Neuronal stem cell (in vitro differentiated cells): ENCODE results near the gene DDA1.
"Not testable (repeated sequence)": the region's sequence is repeated elsewhere in the genome, so short reads cannot be mapped to it uniquely, and the experiment has no call there.

Experiments
- DNase-seq: peaks from one replicate; pipeline ENCODE4 v3.0.0-alpha.2; 2013; ENCODE audit warnings: low spot score
- H2AFZ ChIP-seq: one replicate; pipeline ENCODE4 v1.6.1; 2013; ENCODE audit warnings: mild to moderate bottlenecking, low read length, inconsistent platforms
- H2AK5ac ChIP-seq: 2 replicates; pipeline ENCODE4 v1.6.1; 2013; ENCODE audit warnings: low read depth, mild to moderate bottlenecking, inconsistent platforms, low read length, moderate library complexity, mixed read lengths
- H2BK120ac ChIP-seq: 2 replicates; pipeline ENCODE4 v1.6.1; 2013; ENCODE audit warnings: low read depth, mild to moderate bottlenecking, inconsistent platforms, low read length, moderate library complexity, mixed read lengths
- H2BK12ac ChIP-seq: one replicate; pipeline ENCODE4 v1.6.1; 2013; ENCODE audit warnings: low read length, inconsistent platforms
- H2BK15ac ChIP-seq: 2 replicates; pipeline ENCODE4 v1.6.1; 2013; ENCODE audit warnings: mild to moderate bottlenecking, low read length, inconsistent platforms, mixed read lengths
- H2BK5ac ChIP-seq: one replicate; pipeline ENCODE4 v1.6.1; 2013; ENCODE audit warnings: inconsistent platforms, mild to moderate bottlenecking, low read length, moderate library complexity
- H3K14ac ChIP-seq: one replicate; pipeline ENCODE4 v1.6.1; 2013; ENCODE audit warnings: low read length, inconsistent platforms
- H3K18ac ChIP-seq: 2 replicates; pipeline ENCODE4 v1.6.1; 2013; ENCODE audit warnings: low read length, inconsistent platforms
- H3K23ac ChIP-seq: 2 replicates; pipeline ENCODE4 v1.6.1; 2013; ENCODE audit warnings: low read depth, mild to moderate bottlenecking, mixed read lengths, low read length, inconsistent platforms; ENCODE audit not compliant: poor library complexity
- H3K27ac ChIP-seq: replicated peaks from 3 replicates; pipeline ENCODE4 v1.5.1; 2013; ENCODE audit warnings: low read length, inconsistent platforms
- H3K27me3 ChIP-seq, 3 experiments: 2 replicates each; pipeline ENCODE4 v1.6.1; 2013; ENCODE audit warnings: low read length in 3 of 3, mild to moderate bottlenecking in 2 of 3, inconsistent platforms in 1 of 3, low read depth in 1 of 3, mixed read lengths in 1 of 3, moderate library complexity in 1 of 3; ENCODE audit not compliant: control insufficient read depth in 3 of 3, insufficient read depth in 3 of 3
- H3K36me3 ChIP-seq, 2 donors: replicated peaks in 1 of 2; 2 replicates each; pipeline ENCODE4 v1.6.1; 2013; ENCODE audit warnings: low read length in 2 of 2; ENCODE audit not compliant: control insufficient read depth in 2 of 2, insufficient read depth in 2 of 2
- H3K4ac ChIP-seq: 2 replicates; pipeline ENCODE4 v1.6.1; 2013; ENCODE audit warnings: inconsistent platforms, mild to moderate bottlenecking, low read length, moderate library complexity
- H3K4me1 ChIP-seq, 2 donors: 1 replicate in 1 of 2; 2 replicates in 1 of 2; pipeline ENCODE4 v1.6.1; 2013; ENCODE audit warnings: low read length in 2 of 2, low read depth in 1 of 2; ENCODE audit not compliant: control insufficient read depth in 2 of 2, insufficient read depth in 1 of 2
- H3K4me2 ChIP-seq: one replicate; pipeline ENCODE4 v1.6.1; 2013; ENCODE audit warnings: mild to moderate bottlenecking, low read length, inconsistent platforms; ENCODE audit not compliant: insufficient read depth, poor library complexity, severe bottlenecking
- H3K4me3 ChIP-seq, 2 donors: 2 replicates each; pipeline ENCODE4 v1.5.1; 2013; ENCODE audit warnings: low read length in 2 of 2, mild to moderate bottlenecking in 2 of 2, inconsistent platforms in 1 of 2, moderate library complexity in 1 of 2
- H3K79me1 ChIP-seq: one replicate; pipeline ENCODE4 v1.6.1; 2013; ENCODE audit warnings: low read depth, mild to moderate bottlenecking, inconsistent platforms, low read length, moderate library complexity
- H3K9ac ChIP-seq: one replicate; pipeline ENCODE4 v1.6.1; 2013; ENCODE audit warnings: mild to moderate bottlenecking, low read depth, low read length, inconsistent platforms; ENCODE audit not compliant: poor library complexity
- H3K9me3 ChIP-seq, 2 donors: replicated peaks in 1 of 2; 2 replicates each; pipeline versions ENCODE3 to v1.6.1; 2013; ENCODE audit warnings: low read length in 2 of 2, mild to moderate bottlenecking in 2 of 2, inconsistent platforms in 1 of 2, low read depth in 1 of 2, mixed read lengths in 1 of 2, moderate library complexity in 1 of 2; ENCODE audit not compliant: control insufficient read depth in 2 of 2, insufficient read depth in 1 of 2
- H4K8ac ChIP-seq: one replicate; pipeline ENCODE4 v1.6.1; 2013; ENCODE audit warnings: low read depth, mild to moderate bottlenecking, inconsistent platforms, low read length, moderate library complexity
- H4K91ac ChIP-seq: one replicate; pipeline ENCODE4 v1.6.1; 2013; ENCODE audit warnings: low read length, low read depth, mild to moderate bottlenecking, inconsistent platforms; ENCODE audit not compliant: poor library complexity
- WGBS, 2 donors: extraction: QIAGEN DNeasy Blood & Tissue Kit; methylation state at CpG; one replicate each; pipeline ENCODE4 v1.1.7; 2013; ENCODE audit warnings: missing lambda C conversion rate in 2 of 2, mixed read lengths in 1 of 2; ENCODE audit not compliant: insufficient read length in 2 of 2, insufficient replicate concordance in 1 of 2; ENCODE audit errors: extremely low coverage in 2 of 2; 5-methylcytosine and 5-hydroxymethylcytosine counted together

DDA1 gene

DNA sequence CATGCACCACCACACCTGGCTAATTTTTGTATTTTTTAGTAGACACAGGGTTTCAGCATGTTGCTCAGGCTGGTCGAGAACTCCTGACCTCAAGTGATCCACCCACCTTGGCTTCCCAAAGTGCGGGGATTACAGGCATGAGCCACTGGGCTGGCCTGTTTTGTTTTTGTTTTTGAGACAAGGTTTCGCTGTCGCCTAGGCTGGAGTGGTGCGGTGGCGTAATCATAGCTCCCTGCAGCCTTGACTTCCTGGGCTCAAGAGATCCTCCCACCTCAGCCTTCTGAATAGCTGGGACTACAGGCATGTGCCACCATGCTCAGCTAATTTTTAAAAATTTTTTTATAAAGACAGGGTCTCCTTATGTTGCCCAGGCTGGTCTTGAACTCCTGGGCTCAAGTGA, 13.8 kb upstream of the DDA1 start:
- H3K9ac ChIP-seq, DNase-seq, H3K4ac ChIP-seq, H4K91ac ChIP-seq, H2BK15ac ChIP-seq, H3K23ac ChIP-seq, H3K27me3 ChIP-seq, H3K4me1 ChIP-seq, H2AK5ac ChIP-seq, H3K4me2 ChIP-seq, H3K9me3 ChIP-seq, H3K27ac ChIP-seq, H2AFZ ChIP-seq, H2BK5ac ChIP-seq, H3K79me1 ChIP-seq, H2BK120ac ChIP-seq, H3K14ac ChIP-seq, H2BK12ac ChIP-seq, H4K8ac ChIP-seq, H3K18ac ChIP-seq, H3K4me3 ChIP-seq: not testable (repeated sequence)
- H3K36me3 ChIP-seq, result peaks cover 12 to 32% of the 10 kb centered on the region in 2 donors
- WGBS, 2 donors, result no CpG with 5 or more reads among the region's 6 CpGs

DNA sequence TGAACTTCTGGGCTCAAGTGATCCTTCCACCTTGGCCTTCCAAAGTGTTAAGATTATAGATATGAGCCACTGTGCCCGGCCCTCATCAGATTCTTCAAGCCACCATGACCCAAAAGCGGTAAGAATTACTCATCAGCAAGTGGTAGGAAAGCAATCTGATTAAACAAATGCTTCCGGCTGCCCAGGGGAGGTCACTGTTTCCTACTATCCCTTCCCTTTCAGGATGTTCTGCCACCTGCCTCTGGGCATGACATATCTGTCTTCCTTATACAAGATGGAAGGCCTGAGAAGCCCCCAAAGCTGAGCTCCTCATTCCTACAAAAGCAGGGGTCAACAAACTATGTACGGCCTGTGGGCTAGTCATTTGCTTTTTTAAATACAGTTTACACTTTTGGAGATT, 13.1 kb upstream of the DDA1 start:
- H3K23ac ChIP-seq, result no peak overlapping the region
- H2BK15ac ChIP-seq, result no peak overlapping the region
- no peak overlapping the region for H3K4me2 ChIP-seq
- H3K27ac ChIP-seq, result no peak overlapping the region
- H3K79me1 ChIP-seq, result peaks cover 9% of the 10 kb centered on the region
- no peak overlapping the region for H2BK5ac ChIP-seq
- no peak overlapping the region for H2BK12ac ChIP-seq
- no peak for DNase-seq
- H3K4me1 ChIP-seq, result no peaks in the 10 kb centered on the region
- WGBS, 2 donors, result no CpG with 5 or more reads among the region's 4 CpGs
- no peak overlapping the region for H4K8ac ChIP-seq
- no peak overlapping the region for H3K14ac ChIP-seq
- no peaks in the 10 kb centered on the region for H3K27me3 ChIP-seq
- H3K18ac ChIP-seq, result no peak overlapping the region
- no peak overlapping the region for H3K4me3 ChIP-seq
- no peak overlapping the region for H4K91ac ChIP-seq
- H3K9ac ChIP-seq, result no peak overlapping the region
- no peak overlapping the region for H2AK5ac ChIP-seq
- no peak overlapping the region for H3K4ac ChIP-seq
- H2BK120ac ChIP-seq, result no peak overlapping the region
- H2AFZ ChIP-seq, result no peak overlapping the region
- H3K36me3 ChIP-seq, result peaks cover 12 to 33% of the 10 kb centered on the region in 2 donors
- peaks cover 6 to 8% of the 10 kb centered on the region in 2 donors for H3K9me3 ChIP-seq

DNA sequence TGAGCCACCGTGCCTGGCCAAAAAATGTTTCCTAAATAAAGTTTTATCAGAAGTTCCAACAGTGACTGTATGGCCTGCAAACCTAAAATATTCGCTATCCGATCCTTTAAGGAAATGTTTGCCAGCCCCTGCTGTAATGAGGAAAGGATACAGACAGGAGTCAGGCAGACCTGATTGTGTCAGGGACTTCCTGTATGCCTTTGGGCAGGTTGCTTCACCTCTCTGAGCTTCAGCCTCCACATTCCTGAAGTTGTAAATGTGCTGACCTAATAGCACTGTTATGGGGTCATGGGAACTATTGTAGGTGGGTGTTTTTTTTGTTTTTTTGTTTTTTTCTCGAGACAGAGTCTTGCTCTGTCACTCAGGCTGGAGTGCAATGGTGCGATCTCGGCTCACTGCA, 12.4 kb upstream of the DDA1 start:
- Histone ChIP-seq H4K91ac (no peak overlapping the region), H3K9ac (no peak overlapping the region), H2BK15ac (no peak overlapping the region), H3K23ac (no peak overlapping the region), H3K4me1 (no peaks in the 10 kb centered on the region), H3K18ac (no peak overlapping the region), H2AFZ (no peak overlapping the region), H3K36me3 (peaks cover 13 to 33% of the 10 kb centered on the region in 2 donors), H2AK5ac (no peak overlapping the region), H3K4me2 (no peak overlapping the region), H2BK12ac (peak overlapping the region; percentile 73), H3K14ac (no peak overlapping the region), H4K8ac (no peak overlapping the region), H3K79me1 (peaks cover 10% of the 10 kb centered on the region), H2BK5ac (no peak overlapping the region), H3K9me3 (peaks cover 6 to 8% of the 10 kb centered on the region in 2 donors), H2BK120ac (no peak overlapping the region), H3K27me3 (no peaks in the 10 kb centered on the region), H3K4ac (no peak overlapping the region), H3K27ac (no peak overlapping the region), H3K4me3 (no peak overlapping the region)
- WGBS, 2 donors, result no CpG with 5 or more reads among the region's 6 CpGs
- no peak for DNase-seq

DNA sequence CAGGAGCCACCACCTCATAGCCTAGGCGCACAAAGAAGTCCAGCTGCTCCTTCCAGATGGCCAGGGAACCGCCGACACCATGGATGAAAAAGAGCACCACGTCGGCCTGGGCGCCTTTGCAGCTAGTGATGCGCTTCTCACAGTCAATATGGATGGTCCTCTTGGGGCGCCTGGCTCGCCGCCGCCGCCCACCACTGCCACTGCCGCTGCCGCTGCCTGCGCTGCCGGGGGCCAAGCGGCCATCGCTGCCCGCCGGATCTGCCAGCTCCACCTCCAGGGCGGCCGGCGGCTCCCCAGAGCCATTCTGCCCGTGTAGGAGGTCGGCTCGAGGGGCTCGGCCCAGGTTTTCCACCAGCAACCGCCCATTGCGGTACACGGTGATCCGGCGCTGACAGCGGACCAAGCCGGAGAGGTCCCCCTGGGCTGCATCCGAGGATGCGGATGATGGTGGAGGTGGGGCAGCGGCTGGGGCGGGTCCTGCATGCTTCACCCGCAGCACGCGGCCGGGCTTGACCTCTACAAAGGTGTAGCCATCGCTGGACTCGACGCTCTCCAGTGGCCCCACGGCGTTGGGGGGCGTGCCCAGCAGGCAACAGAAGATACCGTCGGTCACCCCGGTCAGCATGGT, 8.3 kb upstream of the DDA1 start:
- Histone ChIP-seq H3K4ac (no peak overlapping the region), H3K4me1 (peaks cover 11 to 12% of the 10 kb centered on the region in 2 donors), H4K8ac (no peak overlapping the region), H3K79me1 (peaks cover 4% of the 10 kb centered on the region), H3K27me3 (no peaks in the 10 kb centered on the region), H2AK5ac (no peak overlapping the region), H3K14ac (no peak overlapping the region), H3K27ac (no peak overlapping the region), H2BK5ac (peak overlapping the region; percentile 56), H2AFZ (no peak overlapping the region), H3K9me3 (peaks cover 4 to 6% of the 10 kb centered on the region in 2 donors), H3K36me3 (peaks cover 7 to 25% of the 10 kb centered on the region in 2 donors), H3K4me3 (no peak overlapping the region), H2BK120ac (no peak overlapping the region), H2BK15ac (peak overlapping the region; percentile 26), H4K91ac (no peak overlapping the region), H3K23ac (no peak overlapping the region), H3K4me2 (no peak overlapping the region), H2BK12ac (peak overlapping the region; percentile 49), H3K9ac (peak overlapping the region; percentile 38), H3K18ac (peak overlapping the region; percentile 13)
- WGBS, 2 donors, result no CpG with 5 or more reads among the region's 51 CpGs
- DNase-seq, result no peak
